ENCODE data around the gene NKPD1. TPM values are rescaled to one million over a fixed set of nuclear protein-coding genes. Genes with fewer than 3 reads are reported as not detected.

NKPD1 gene
- polyA plus RNA-seq, 2 of the 4 experiments (the other 2 are of a cell fraction) = 0.12 to 0.15 TPM

- ATAC-seq (no peak), DNase-seq (ENCODE audit: low read depth in 1 of 2, low spot score in 1 of 2) (no peak), FAIRE-seq (no peak)
- no peak overlapping the region for H3K4me2 ChIP-seq
- 90% methylated on average over 4 of the region's 4 CpGs for WGBS (ENCODE audit: missing lambda C conversion rate)
- CTCF ChIA-PET = interaction anchor here (1.0 to 1.8 kb wide), 9 partner anchors 8 to 91 kb away, joined by 3 to 9 read pairs (median 5); no protein-coding TSS in a partner anchor
- H3K4me3 ChIP-seq = no peak overlapping the region
- peaks cover 21% of the 10 kb centered on the region; the same call in 2 of the 3 replicates for H3K4me1 ChIP-seq
- POLR2A ChIA-PET = interaction anchor here (0.6 to 1.0 kb wide), 2 partner anchors 31 to 58 kb away, joined by 3 read pairs; no protein-coding TSS in a partner anchor
- H3K9me3 ChIP-seq = no peaks in the 10 kb centered on the region
- no peak overlapping the region; a peak in 1 of 6 replicates for H3K27ac ChIP-seq
- no peak for TF ChIP-seq MAZ (IDR thresholded peaks at IDR 0.05; ENCODE audit: borderline replicate concordance, low read depth, low read length)
- no peak for TF ChIP-seq CHD4 (IDR thresholded peaks at IDR 0.05; ENCODE audit: borderline replicate concordance)
- no peak for TF ChIP-seq JUNB (IDR thresholded peaks at IDR 0.05)
- TF ChIP-seq GATA3 (IDR thresholded peaks at IDR 0.05; ENCODE audit: borderline replicate concordance) = no peak
- TF ChIP-seq SREBF2 (IDR thresholded peaks at IDR 0.05) = no peak
- TF ChIP-seq TP53 (CRISPR knock-in tag; IDR thresholded peaks at IDR 0.05) = no peak
Observed at GRCh38 chr19:45150180-45150579, 10.6 kb downstream of the NKPD1 start.

GRCh38 chr19:45149129-45149528 is 11.7 kb downstream of the NKPD1 start:
- TF ChIP-seq JUN (IDR thresholded peaks at IDR 0.05) = no peak
- no peak for TF ChIP-seq EHMT2 (IDR thresholded peaks at IDR 0.05; ENCODE audit: low read depth)
- TF ChIP-seq MAZ (IDR thresholded peaks at IDR 0.05; ENCODE audit: borderline replicate concordance, low read depth, low read length) = no peak
- TF ChIP-seq FOSL2 (IDR thresholded peaks at IDR 0.05) = no peak
- TF ChIP-seq FOSL2 (CRISPR knock-in tag; IDR thresholded peaks at IDR 0.05) = no peak
- TF ChIP-seq, protein P1, sequence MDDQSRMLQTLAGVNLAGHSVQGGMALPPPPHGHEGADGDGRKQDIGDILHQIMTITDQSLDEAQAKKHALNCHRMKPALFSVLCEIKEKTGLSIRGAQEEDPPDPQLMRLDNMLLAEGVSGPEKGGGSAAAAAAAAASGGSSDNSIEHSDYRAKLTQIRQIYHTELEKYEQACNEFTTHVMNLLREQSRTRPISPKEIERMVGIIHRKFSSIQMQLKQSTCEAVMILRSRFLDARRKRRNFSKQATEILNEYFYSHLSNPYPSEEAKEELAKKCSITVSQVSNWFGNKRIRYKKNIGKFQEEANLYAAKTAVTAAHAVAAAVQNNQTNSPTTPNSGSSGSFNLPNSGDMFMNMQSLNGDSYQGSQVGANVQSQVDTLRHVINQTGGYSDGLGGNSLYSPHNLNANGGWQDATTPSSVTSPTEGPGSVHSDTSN (IDR thresholded peaks at IDR 0.05) = no peak
- TF ChIP-seq SREBF2 (IDR thresholded peaks at IDR 0.05) = no peak
- TF ChIP-seq, protein P2, sequence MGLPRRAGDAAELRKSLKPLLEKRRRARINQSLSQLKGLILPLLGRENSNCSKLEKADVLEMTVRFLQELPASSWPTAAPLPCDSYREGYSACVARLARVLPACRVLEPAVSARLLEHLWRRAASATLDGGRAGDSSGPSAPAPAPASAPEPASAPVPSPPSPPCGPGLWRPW (IDR thresholded peaks at IDR 0.05) = no peak
- TF ChIP-seq, protein P3, sequence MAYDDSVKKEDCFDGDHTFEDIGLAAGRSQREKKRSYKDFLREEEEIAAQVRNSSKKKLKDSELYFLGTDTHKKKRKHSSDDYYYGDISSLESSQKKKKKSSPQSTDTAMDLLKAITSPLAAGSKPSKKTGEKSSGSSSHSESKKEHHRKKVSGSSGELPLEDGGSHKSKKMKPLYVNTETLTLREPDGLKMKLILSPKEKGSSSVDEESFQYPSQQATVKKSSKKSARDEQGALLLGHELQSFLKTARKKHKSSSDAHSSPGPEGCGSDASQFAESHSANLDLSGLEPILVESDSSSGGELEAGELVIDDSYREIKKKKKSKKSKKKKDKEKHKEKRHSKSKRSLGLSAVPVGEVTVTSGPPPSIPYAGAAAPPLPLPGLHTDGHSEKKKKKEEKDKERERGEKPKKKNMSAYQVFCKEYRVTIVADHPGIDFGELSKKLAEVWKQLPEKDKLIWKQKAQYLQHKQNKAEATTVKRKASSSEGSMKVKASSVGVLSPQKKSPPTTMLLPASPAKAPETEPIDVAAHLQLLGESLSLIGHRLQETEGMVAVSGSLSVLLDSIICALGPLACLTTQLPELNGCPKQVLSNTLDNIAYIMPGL (CRISPR knock-in tag; IDR thresholded peaks at IDR 0.05; ENCODE audit: borderline replicate concordance) = no peak
- no peak for TF ChIP-seq FOXS1 (CRISPR knock-in tag; IDR thresholded peaks at IDR 0.05)
- no peak for TF ChIP-seq USF2 (IDR thresholded peaks at IDR 0.05)
- ChIA-PET POLR2A (no interaction called here), CTCF (interaction anchor here (0.6 to 1.8 kb wide), 10 partner anchors 7 to 90 kb away, joined by 3 to 8 read pairs (median 4); partner anchors contain the start of gene NKPD1)
- no peak for FAIRE-seq
- WGBS (ENCODE audit: missing lambda C conversion rate) = 91% methylated on average over 9 of the region's 9 CpGs
- Histone ChIP-seq H3K9me3 (no peaks in the 10 kb centered on the region), H3K4me2 (no peak overlapping the region), H3K4me1 (peaks cover 14% of the 10 kb centered on the region; the same call in 2 of the 3 replicates), H3K4me3 (no peak overlapping the region), H3K27ac (no peak overlapping the region)
- no peak for DNase-seq (ENCODE audit: low read depth in 1 of 2, low spot score in 1 of 2)
- ATAC-seq = no peak

DNA sequence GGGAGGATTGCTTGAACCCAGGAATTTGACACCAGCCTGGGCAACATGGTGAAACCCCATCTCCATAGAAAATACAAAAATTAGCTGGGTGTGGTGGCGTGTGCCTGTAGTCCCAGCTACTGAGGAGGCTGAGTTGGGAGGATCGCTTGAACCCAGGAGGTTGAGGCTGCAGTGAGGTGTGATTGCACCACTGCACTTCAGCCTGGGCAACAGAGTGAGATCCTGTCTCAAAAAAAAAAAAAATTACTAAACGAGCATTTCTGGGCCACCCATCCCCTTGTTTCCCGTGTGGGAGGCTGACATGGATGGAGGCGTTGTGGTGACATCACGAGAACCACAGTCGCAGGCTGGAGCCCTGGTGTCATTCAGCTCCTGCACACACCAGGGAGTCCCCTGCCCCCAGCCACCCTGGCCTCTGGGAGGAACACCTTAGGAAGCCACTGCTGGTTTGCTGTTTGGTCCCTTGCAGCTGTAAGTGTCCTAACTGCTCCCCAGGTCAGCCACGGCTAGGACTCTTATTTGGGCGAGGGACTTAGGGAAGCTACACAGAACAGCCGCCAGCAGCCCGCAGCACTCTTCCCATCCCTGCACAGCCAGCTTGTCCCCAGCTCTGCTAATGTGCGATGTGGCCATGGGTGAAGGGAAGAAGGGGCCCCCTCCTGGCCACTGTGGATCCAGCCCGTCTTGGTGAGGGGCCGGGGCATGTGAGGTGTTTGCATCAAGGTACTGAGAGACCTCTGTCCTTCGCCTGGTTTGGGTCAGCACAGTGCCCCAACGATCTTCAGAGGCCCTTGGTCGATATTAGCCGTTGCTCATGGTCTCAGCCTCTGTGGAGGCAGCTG is 12.7 kb downstream of the NKPD1 start:
- Histone ChIP-seq H3K4me1 (peaks cover 5% of the 10 kb centered on the region; the same call in 1 of the 3 replicates), H3K4me2 (no peak overlapping the region), H3K9me3 (no peaks in the 10 kb centered on the region), H3K27ac (no peak overlapping the region), H3K4me3 (no peak overlapping the region)
- TF ChIP-seq CEBPB (IDR thresholded peaks at IDR 0.05) (no peak), HOXB5 (CRISPR knock-in tag; IDR thresholded peaks at IDR 0.05) (no peak), HDAC2 (IDR thresholded peaks at IDR 0.05) (no peak), SMC3 (IDR thresholded peaks at IDR 0.05) (no peak)
- ChIA-PET CTCF (interaction anchor here (0.6 to 2.4 kb wide), 8 partner anchors 12 to 881 kb away, joined by 3 to 7 read pairs (median 4); partner anchors contain the start of gene NKPD1), POLR2A (no interaction called here)
- FAIRE-seq (no peak), DNase-seq (ENCODE audit: low read depth in 1 of 2, low spot score in 1 of 2) (no peak), ATAC-seq (peak; percentile 6 to 11; a peak in 2 of 6 replicates)
- WGBS (ENCODE audit: missing lambda C conversion rate) = 84% methylated on average over 17 of the region's 18 CpGs
